Neural progenitor cell (in vitro differentiated cells): ENCODE data around the gene PAPLN. TPM values are rescaled to one million over a fixed set of nuclear protein-coding genes. Genes with fewer than 3 reads are reported as not detected.

Experiments used
- DNase-seq: peaks from one replicate; pipeline ENCODE4 v3.0.0-alpha.2; 2016; ENCODE audit warnings: low spot score
- H2AFZ ChIP-seq: fragments of 200-600 bp; sonication (generic); replicated peaks from 2 replicates; pipeline ENCODE4 v1.6.1; 2016; ENCODE audit warnings: antibody characterized with exemption
- H3F3A ChIP-seq: fragments of 200-600 bp; sonication (generic); 2 replicates; pipeline ENCODE4 v1.6.1; 2016; ENCODE audit warnings: antibody characterized with exemption, low read depth
- H3K27ac ChIP-seq: fragments of 200-600 bp; sonication (generic); 2 replicates; pipeline ENCODE4 v1.5.1; 2016; ENCODE audit warnings: mild to moderate bottlenecking
- H3K27me3 ChIP-seq: fragments of 200-600 bp; sonication (generic); 2 replicates; pipeline ENCODE4 v1.6.1; 2016; ENCODE audit warnings: mild to moderate bottlenecking, moderate library complexity
- H3K36me3 ChIP-seq: fragments of 200-600 bp; sonication (generic); 2 replicates; pipeline ENCODE4 v1.5.1; 2016
- H3K4me1 ChIP-seq: fragments of 200-600 bp; sonication (generic); 2 replicates; pipeline ENCODE4 v1.6.1; 2016; ENCODE audit warnings: mixed run types
- H3K4me2 ChIP-seq: fragments of 200-600 bp; sonication (generic); 2 replicates; pipeline ENCODE4 v1.6.1; 2016
- H3K4me3 ChIP-seq: fragments of 200-600 bp; sonication (generic); 2 replicates; pipeline ENCODE4 v1.5.1; 2016
- H3K79me2 ChIP-seq: fragments of 200-600 bp; sonication (generic); 2 replicates; pipeline ENCODE4 v1.6.1; 2016; ENCODE audit warnings: low read depth
- H3K9ac ChIP-seq: fragments of 200-600 bp; sonication (generic); 2 replicates; pipeline ENCODE4 v1.6.1; 2016
- H3K9me3 ChIP-seq: fragments of 200-600 bp; sonication (generic); 2 replicates; pipeline ENCODE4 v1.5.1; 2016; ENCODE audit warnings: low read depth
- H4K20me1 ChIP-seq: fragments of 200-600 bp; sonication (generic); 2 replicates; pipeline ENCODE4 v1.6.1; 2016; ENCODE audit warnings: low read depth
- H3K27ac Mint-ChIP-seq: 3 replicates; pipeline ENCODE4 v1.8.0; 2021; ENCODE audit warnings: mixed read lengths
- H3K27me3 Mint-ChIP-seq: 2 replicates; pipeline ENCODE4 v1.8.0; 2022; ENCODE audit warnings: low read depth, mild to moderate bottlenecking, inconsistent platforms, moderate library complexity, mixed read lengths; ENCODE audit not compliant: insufficient read depth
- H3K36me3 Mint-ChIP-seq: 3 replicates; pipeline ENCODE4 v1.8.0; 2021; ENCODE audit warnings: mixed read lengths
- H3K4me1 Mint-ChIP-seq: 3 replicates; pipeline ENCODE4 v1.8.0; 2021; ENCODE audit warnings: mixed read lengths
- H3K4me3 Mint-ChIP-seq: 3 replicates; pipeline ENCODE4 v1.8.0; 2021; ENCODE audit warnings: mild to moderate bottlenecking, moderate library complexity, mixed read lengths
- H3K9me3 Mint-ChIP-seq: 3 replicates; pipeline ENCODE4 v1.8.0; 2020; ENCODE audit warnings: mixed read lengths
- EZH2 ChIP-seq: fragments of 200-600 bp; sonication (generic); IDR thresholded peaks from 2 replicates; pipeline ENCODE4 v1.6.1; 2017; ENCODE audit warnings: antibody characterized with exemption, mild to moderate bottlenecking, moderate library complexity
- EZH2phosphoT487 ChIP-seq: fragments of 200-600 bp; sonication (generic); IDR thresholded peaks from 2 replicates; pipeline ENCODE4 v1.6.1; 2017; ENCODE audit warnings: antibody characterized with exemption
- total RNA-seq: library from RNA; depleted of rRNA; stranded (reverse); fragments of >200 nt; gene quantifications from 2 replicates; pipeline ENCODE4 v1.2.3, GENCODE V29; 2015; ENCODE audit warnings: low replicate concordance
- TF ChIP-seq, protein P1 (sequence below): fragments of 200-600 bp; sonication (generic); IDR thresholded peaks from 2 replicates; pipeline ENCODE4 v1.5.1; 2017; ENCODE audit warnings: antibody characterized with exemption, mild to moderate bottlenecking

The PAPLN gene, protein sequence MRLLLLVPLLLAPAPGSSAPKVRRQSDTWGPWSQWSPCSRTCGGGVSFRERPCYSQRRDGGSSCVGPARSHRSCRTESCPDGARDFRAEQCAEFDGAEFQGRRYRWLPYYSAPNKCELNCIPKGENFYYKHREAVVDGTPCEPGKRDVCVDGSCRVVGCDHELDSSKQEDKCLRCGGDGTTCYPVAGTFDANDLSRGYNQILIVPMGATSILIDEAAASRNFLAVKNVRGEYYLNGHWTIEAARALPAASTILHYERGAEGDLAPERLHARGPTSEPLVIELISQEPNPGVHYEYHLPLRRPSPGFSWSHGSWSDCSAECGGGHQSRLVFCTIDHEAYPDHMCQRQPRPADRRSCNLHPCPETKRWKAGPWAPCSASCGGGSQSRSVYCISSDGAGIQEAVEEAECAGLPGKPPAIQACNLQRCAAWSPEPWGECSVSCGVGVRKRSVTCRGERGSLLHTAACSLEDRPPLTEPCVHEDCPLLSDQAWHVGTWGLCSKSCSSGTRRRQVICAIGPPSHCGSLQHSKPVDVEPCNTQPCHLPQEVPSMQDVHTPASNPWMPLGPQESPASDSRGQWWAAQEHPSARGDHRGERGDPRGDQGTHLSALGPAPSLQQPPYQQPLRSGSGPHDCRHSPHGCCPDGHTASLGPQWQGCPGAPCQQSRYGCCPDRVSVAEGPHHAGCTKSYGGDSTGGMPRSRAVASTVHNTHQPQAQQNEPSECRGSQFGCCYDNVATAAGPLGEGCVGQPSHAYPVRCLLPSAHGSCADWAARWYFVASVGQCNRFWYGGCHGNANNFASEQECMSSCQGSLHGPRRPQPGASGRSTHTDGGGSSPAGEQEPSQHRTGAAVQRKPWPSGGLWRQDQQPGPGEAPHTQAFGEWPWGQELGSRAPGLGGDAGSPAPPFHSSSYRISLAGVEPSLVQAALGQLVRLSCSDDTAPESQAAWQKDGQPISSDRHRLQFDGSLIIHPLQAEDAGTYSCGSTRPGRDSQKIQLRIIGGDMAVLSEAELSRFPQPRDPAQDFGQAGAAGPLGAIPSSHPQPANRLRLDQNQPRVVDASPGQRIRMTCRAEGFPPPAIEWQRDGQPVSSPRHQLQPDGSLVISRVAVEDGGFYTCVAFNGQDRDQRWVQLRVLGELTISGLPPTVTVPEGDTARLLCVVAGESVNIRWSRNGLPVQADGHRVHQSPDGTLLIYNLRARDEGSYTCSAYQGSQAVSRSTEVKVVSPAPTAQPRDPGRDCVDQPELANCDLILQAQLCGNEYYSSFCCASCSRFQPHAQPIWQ
- 17.3 and 23.7 TPM in 2 replicates for total RNA-seq

DNA sequence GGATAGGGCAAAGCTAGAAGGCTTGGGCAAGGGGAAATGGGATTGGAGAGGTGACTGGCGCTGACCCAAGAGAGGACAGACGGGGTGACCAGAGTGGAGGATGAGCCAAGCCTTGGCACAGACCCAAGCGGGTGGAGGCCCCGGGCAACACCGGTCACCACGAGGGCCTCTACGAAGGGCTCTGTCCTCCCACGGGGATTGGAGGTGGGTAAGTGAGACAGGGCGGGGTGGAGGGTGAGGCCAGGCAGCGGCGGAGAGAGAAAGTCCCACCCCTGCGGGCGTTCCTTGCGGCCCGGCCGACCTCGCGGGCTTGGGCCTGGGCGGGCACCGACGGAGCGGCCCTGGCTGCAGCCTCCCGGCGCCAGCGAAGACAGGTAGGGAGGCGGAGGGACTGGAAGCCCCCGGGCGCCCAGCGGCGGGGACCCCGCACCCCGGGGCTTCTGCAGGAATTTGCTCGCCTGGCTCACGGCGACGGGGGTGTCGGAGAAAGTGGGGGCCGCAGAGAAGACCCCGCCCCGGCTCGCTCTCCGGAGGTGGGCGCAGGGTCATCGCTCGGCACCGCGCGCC lies at the start of gene PAPLN:
TSS of gene PAPLN (plus strand) at position 288 of the 567 bp plus-strand sequence. CDS start 2,273 bp downstream, outside the sequence.
- TF ChIP-seq EZH2phosphoT487 (peak; percentile 41), EZH2 (no peak)
- TF ChIP-seq, protein P1, sequence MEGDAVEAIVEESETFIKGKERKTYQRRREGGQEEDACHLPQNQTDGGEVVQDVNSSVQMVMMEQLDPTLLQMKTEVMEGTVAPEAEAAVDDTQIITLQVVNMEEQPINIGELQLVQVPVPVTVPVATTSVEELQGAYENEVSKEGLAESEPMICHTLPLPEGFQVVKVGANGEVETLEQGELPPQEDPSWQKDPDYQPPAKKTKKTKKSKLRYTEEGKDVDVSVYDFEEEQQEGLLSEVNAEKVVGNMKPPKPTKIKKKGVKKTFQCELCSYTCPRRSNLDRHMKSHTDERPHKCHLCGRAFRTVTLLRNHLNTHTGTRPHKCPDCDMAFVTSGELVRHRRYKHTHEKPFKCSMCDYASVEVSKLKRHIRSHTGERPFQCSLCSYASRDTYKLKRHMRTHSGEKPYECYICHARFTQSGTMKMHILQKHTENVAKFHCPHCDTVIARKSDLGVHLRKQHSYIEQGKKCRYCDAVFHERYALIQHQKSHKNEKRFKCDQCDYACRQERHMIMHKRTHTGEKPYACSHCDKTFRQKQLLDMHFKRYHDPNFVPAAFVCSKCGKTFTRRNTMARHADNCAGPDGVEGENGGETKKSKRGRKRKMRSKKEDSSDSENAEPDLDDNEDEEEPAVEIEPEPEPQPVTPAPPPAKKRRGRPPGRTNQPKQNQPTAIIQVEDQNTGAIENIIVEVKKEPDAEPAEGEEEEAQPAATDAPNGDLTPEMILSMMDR = no peak
- Mint-ChIP-seq H3K27me3 (peaks cover 40% of the 10 kb centered on the region), H3K36me3 (no peaks in the 10 kb centered on the region), H3K27ac (no peak within 1 kb of the TSS), H3K9me3 (peaks cover 2% of the 10 kb centered on the region), H3K4me3 (peak within 1 kb of the TSS; percentile 79), H3K4me1 (peaks cover 60% of the 10 kb centered on the region)
- peaks cover 49% of the 10 kb centered on the region for H3K27me3 ChIP-seq
- peak within 1 kb of the TSS; percentile 90 for H2AFZ ChIP-seq
- H3K4me3 ChIP-seq = peak within 1 kb of the TSS; percentile 71
- H3K27ac ChIP-seq = no peak within 1 kb of the TSS
- peaks cover 74% of the 10 kb centered on the region for H3K4me1 ChIP-seq
- H3K9me3 ChIP-seq = no peaks in the 10 kb centered on the region
- H3K9ac ChIP-seq = peak within 1 kb of the TSS; percentile 4
- no peaks in the 10 kb centered on the region for H3K36me3 ChIP-seq
- H4K20me1 ChIP-seq = peaks cover 9% of the 10 kb centered on the region
- H3F3A ChIP-seq = peaks cover 40% of the 10 kb centered on the region
- peak; percentile 61 for DNase-seq
- peaks cover 13% of the 10 kb centered on the region for H3K79me2 ChIP-seq
- peak within 1 kb of the TSS; percentile 81 for H3K4me2 ChIP-seq

DNA sequence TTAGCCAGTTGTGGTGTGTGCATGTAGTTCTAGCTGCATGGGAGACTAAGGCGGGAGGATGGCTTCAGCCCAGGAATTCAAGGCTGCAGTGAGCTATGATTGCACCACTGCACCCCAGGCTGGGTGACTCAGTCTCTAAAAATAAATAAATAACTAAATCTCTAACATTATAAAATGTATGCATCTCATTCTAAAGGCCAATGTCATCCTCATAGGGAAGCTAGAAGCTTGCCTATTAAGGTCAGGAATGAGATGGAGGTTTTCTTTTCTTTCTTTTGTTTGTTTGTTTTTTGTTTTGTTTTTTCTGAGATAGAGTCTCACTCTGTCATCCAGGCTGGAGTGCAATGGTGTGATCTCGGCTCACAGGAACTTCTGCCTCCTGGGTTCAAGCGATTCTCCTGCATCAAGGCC lies 48.8 kb upstream of the PAPLN start:
- H3K27ac Mint-ChIP-seq = no peak overlapping the region
- Histone ChIP-seq H3K27ac (no peak overlapping the region), H3K36me3 (peaks cover 16% of the 10 kb centered on the region), H4K20me1 (no peaks in the 10 kb centered on the region), H2AFZ (no peak overlapping the region), H3K79me2 (no peaks in the 10 kb centered on the region), H3K27me3 (no peaks in the 10 kb centered on the region), H3K4me3 (no peak overlapping the region), H3K4me1 (no peaks in the 10 kb centered on the region), H3K9ac (no peak overlapping the region), H3F3A (no peaks in the 10 kb centered on the region), H3K4me2 (no peak overlapping the region), H3K9me3 (no peaks in the 10 kb centered on the region)
- no peak overlapping the region for H3K4me3 Mint-ChIP-seq
- peaks cover 17% of the 10 kb centered on the region for H3K36me3 Mint-ChIP-seq
- H3K27me3 Mint-ChIP-seq = no peaks in the 10 kb centered on the region
- TF ChIP-seq EZH2phosphoT487 (no peak), EZH2 (no peak)
- TF ChIP-seq, protein P1 = no peak
- peaks cover 6% of the 10 kb centered on the region for H3K9me3 Mint-ChIP-seq
- no peak for DNase-seq
- H3K4me1 Mint-ChIP-seq = no peaks in the 10 kb centered on the region

DNA sequence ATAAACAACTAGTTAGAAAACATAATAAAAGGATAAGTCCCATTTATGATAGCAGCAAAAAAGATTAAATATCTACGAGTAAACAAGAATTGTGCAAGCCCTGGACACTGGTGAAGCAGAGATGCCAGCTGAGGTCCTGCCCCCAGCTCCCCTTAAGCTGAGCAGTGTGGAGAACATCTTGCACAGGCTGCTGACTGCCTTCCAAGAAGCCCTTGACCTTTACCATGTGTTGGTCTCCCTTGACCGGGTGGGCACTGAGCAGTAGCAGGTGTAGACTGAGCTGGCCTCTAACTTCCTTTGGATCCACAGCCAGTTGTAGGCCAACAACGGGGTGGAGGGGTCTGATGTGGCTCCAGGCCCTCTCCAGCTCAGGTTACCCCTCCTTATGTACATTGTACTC lies 47.7 kb upstream of the PAPLN start:
- no peak for DNase-seq
- H3K4me1 Mint-ChIP-seq = no peaks in the 10 kb centered on the region
- peaks cover 6% of the 10 kb centered on the region for H3K9me3 Mint-ChIP-seq
- H3K9me3 ChIP-seq = no peaks in the 10 kb centered on the region
- H3K36me3 Mint-ChIP-seq = peaks cover 21% of the 10 kb centered on the region
- no peaks in the 10 kb centered on the region for H3K27me3 Mint-ChIP-seq
- no peak overlapping the region for H3K27ac Mint-ChIP-seq
- H4K20me1 ChIP-seq = no peaks in the 10 kb centered on the region
- H3F3A ChIP-seq = no peaks in the 10 kb centered on the region
- H3K4me3 Mint-ChIP-seq = no peak overlapping the region
- no peaks in the 10 kb centered on the region for H3K27me3 ChIP-seq
- H3K9ac ChIP-seq = no peak overlapping the region
- TF ChIP-seq EZH2 (no peak), EZH2phosphoT487 (no peak)
- TF ChIP-seq, protein P1 = no peak
- H2AFZ ChIP-seq = no peak overlapping the region
- no peak overlapping the region for H3K27ac ChIP-seq
- peaks cover 19% of the 10 kb centered on the region for H3K36me3 ChIP-seq
- H3K4me1 ChIP-seq = no peaks in the 10 kb centered on the region
- H3K4me2 ChIP-seq = no peak overlapping the region
- no peaks in the 10 kb centered on the region for H3K79me2 ChIP-seq
- H3K4me3 ChIP-seq = no peak overlapping the region
